ENCODE measurements around the gene EIF4EBP2. TPM values are rescaled to one million over a fixed set of nuclear protein-coding genes. Genes with fewer than 3 reads are reported as not detected.

The EIF4EBP2 gene
- polyA plus RNA-seq, 1 experiment: 13.4 TPM

GRCh38 chr10:70433581-70434280, 29.8 kb downstream of the EIF4EBP2 start:
- no peak for DNase-seq (ENCODE audit: low read depth)
- Histone ChIP-seq H3K27me3 (ENCODE audit: control insufficient read depth, insufficient read depth, low read length) (no peaks in the 10 kb centered on the region; the same call in 1 of the 2 replicates), H3K36me3 (ENCODE audit: control insufficient read depth, insufficient read depth, low read length) (peaks cover 7% of the 10 kb centered on the region), H3K4me3 (ENCODE audit: low read depth, low read length) (no peak overlapping the region)
- CTCF ChIA-PET: no interaction called here
- TF ChIP-seq CTCF (IDR thresholded peaks at IDR 0.05; ENCODE audit: insufficient read depth, low read depth, low read length): no peak
- POLR2A ChIA-PET: no interaction called here

- no peak for DNase-seq (ENCODE audit: low read depth)
- ChIA-PET POLR2A (interaction anchor here (0.6 kb wide), 1 partner anchor 56 kb away, joined by 3 read pairs; no protein-coding TSS in a partner anchor), CTCF (interaction anchor here (1.5 kb wide), 1 partner anchor 26 kb away, joined by 5 read pairs; no protein-coding TSS in a partner anchor)
- TF ChIP-seq CTCF (IDR thresholded peaks at IDR 0.05; ENCODE audit: insufficient read depth, low read depth, low read length): no peak
- Histone ChIP-seq H3K36me3 (ENCODE audit: control insufficient read depth, insufficient read depth, low read length) (peaks cover 2% of the 10 kb centered on the region; the same call in 1 of the 2 replicates), H3K27me3 (ENCODE audit: control insufficient read depth, insufficient read depth, low read length) (peaks cover 10% of the 10 kb centered on the region), H3K4me3 (ENCODE audit: low read depth, low read length) (no peak overlapping the region)
Measured at GRCh38 chr10:70435241-70436085, 31.5 kb downstream of the EIF4EBP2 start.

- no peak for TF ChIP-seq CTCF (IDR thresholded peaks at IDR 0.05; ENCODE audit: insufficient read depth, low read depth, low read length)
- CTCF ChIA-PET: interaction anchor here (0.7 kb wide), 1 partner anchor 238 kb away, joined by 3 read pairs; no protein-coding TSS in a partner anchor
- Histone ChIP-seq H3K36me3 (ENCODE audit: control insufficient read depth, insufficient read depth, low read length) (no peaks in the 10 kb centered on the region), H3K4me3 (ENCODE audit: low read depth, low read length) (no peak overlapping the region), H3K27me3 (ENCODE audit: control insufficient read depth, insufficient read depth, low read length) (peaks cover 33% of the 10 kb centered on the region)
- POLR2A ChIA-PET: no interaction called here
- no peak for DNase-seq (ENCODE audit: low read depth)
Measured at GRCh38 chr10:70437721-70438120, 33.8 kb downstream of the EIF4EBP2 start.

- ChIA-PET POLR2A (no interaction called here), CTCF (interaction anchor here (0.8 kb wide), 1 partner anchor 11 kb away, joined by 3 read pairs; no protein-coding TSS in a partner anchor)
- H3K36me3 ChIP-seq (ENCODE audit: control insufficient read depth, insufficient read depth, low read length): no peaks in the 10 kb centered on the region
- DNase-seq (ENCODE audit: low read depth): no peak
- no peak for TF ChIP-seq CTCF (IDR thresholded peaks at IDR 0.05; ENCODE audit: insufficient read depth, low read depth, low read length)
- H3K27me3 ChIP-seq (ENCODE audit: control insufficient read depth, insufficient read depth, low read length): peaks cover 39% of the 10 kb centered on the region
- H3K4me3 ChIP-seq (ENCODE audit: low read depth, low read length): no peak overlapping the region
Measured at GRCh38 chr10:70440296-70441160, 36.6 kb downstream of the EIF4EBP2 start.

Data from BJ (cell line).